C4-2B (cell line): ENCODE measurements around the gene CCDC57.

Experiments
- H3K27ac ChIP-seq: fragments of 450-650 bp; 2 replicates; pipeline ENCODE4 v1.5.1; 2017
- CTCF ChIP-seq: fragments of 450-650 bp; conservative IDR thresholded peaks from 2 replicates; pipeline ENCODE4 v1.5.1; 2017; ENCODE audit warnings: mild to moderate bottlenecking
- ZFX ChIP-seq: fragments of 450-650 bp; IDR thresholded peaks from 2 replicates; pipeline ENCODE4 v1.6.1; 2017

CCDC57 gene

GRCh38 chr17:82157046-82158035, 55.3 kb downstream of the CCDC57 start:
- TF ChIP-seq CTCF: no peak
- no peak for TF ChIP-seq ZFX
- H3K27ac ChIP-seq: no peak overlapping the region

- TF ChIP-seq ZFX (no peak), CTCF (no peak)
- no peak overlapping the region for H3K27ac ChIP-seq
Measured at GRCh38 chr17:82156284-82156925, 56.2 kb downstream of the CCDC57 start.

GRCh38 chr17:82155606-82156005, 57.0 kb downstream of the CCDC57 start:
- 0 out of 2 replicates have a peak overlapping the region, but pooled peaks have one; percentile 1 for H3K27ac ChIP-seq

GRCh38 chr17:82154881-82155331, 57.7 kb downstream of the CCDC57 start:
- 0 out of 2 replicates have a peak overlapping the region, but pooled peaks have one; percentile 1 for H3K27ac ChIP-seq
- TF ChIP-seq CTCF (no peak), ZFX (no peak)

More at GRCh38 chr17:82155606-82156005, 57.0 kb downstream of the CCDC57 start:
- TF ChIP-seq ZFX (no peak), CTCF (no peak)

- H3K27ac ChIP-seq: peak overlapping the region; percentile 99
- TF ChIP-seq CTCF (peak; percentile 97), ZFX (peak; percentile 57; the same call in 1 of the 2 replicates)
Measured at GRCh38 chr17:82153745-82154375, 58.8 kb downstream of the CCDC57 start.

GRCh38 chr17:82153295-82153691, 59.3 kb downstream of the CCDC57 start:
- TF ChIP-seq CTCF: no peak
- TF ChIP-seq ZFX: no peak
- peak overlapping the region; percentile 99 for H3K27ac ChIP-seq
